Upper lobe of right lung (tissue), 1 donor: ENCODE measurements around the gene TEX12. TPM values are rescaled to one million over a fixed set of nuclear protein-coding genes. Genes with fewer than 3 reads are reported as not detected.

Experiments used
- ATAC-seq: fragments of 200-7000 bp; cut with Tn5 transposase; one replicate; pipeline ENCODE4 v1.9.1; 2020; ENCODE audit warnings: mild to moderate bottlenecking, moderate library complexity
- DNase-seq: peaks from one replicate; pipeline ENCODE4 v3.0.0-alpha.2; 2020
- H3K27ac ChIP-seq: fragments of 200-600 bp; one replicate; pipeline ENCODE4 v1.8.0; 2022
- H3K27me3 ChIP-seq: fragments of 200-600 bp; one replicate; pipeline ENCODE4 v1.8.0; 2022; ENCODE audit warnings: mild to moderate bottlenecking
- H3K36me3 ChIP-seq: fragments of 200-600 bp; one replicate; pipeline ENCODE4 v1.8.0; 2022
- H3K4me1 ChIP-seq: fragments of 200-600 bp; one replicate; pipeline ENCODE4 v1.8.0; 2022
- H3K4me3 ChIP-seq: fragments of 200-600 bp; one replicate; pipeline ENCODE4 v1.8.0; 2022; ENCODE audit warnings: mild to moderate bottlenecking
- H3K9me3 ChIP-seq: fragments of 200-600 bp; one replicate; pipeline ENCODE4 v1.8.0; 2022
- intact Hi-C: fragments of 100-400 bp; cut with DNase I; formaldehyde crosslinking; loops from one replicate; pipeline ENCODE4 v1.11.0; 2022
- total RNA-seq: library from RNA; stranded (reverse); fragmentation: NEBNext Ultra II Directional; extraction: Animal tissue kit (Norgen Biotek cat#: 25700); gene quantifications from one replicate; pipeline ENCODE4 v1.2.1, GENCODE V29; 2021
- TF ChIP-seq, protein P1 (sequence below): fragments of 200-600 bp; IDR thresholded peaks from one replicate; pipeline ENCODE4 v1.8.0; 2022; ENCODE audit warnings: antibody characterized with exemption
- donor health status: DM: no; HTN: yes; CAD: no; lungs with severe emphysema.

The TEX12 gene
- total RNA-seq, 1 donor from 2014 or later: not detected

GRCh38 chr11:112219476-112220232, 52.5 kb downstream of the TEX12 start:
- Histone ChIP-seq H3K27me3 (no peaks in the 10 kb centered on the region), H3K4me3 (no peak overlapping the region), H3K4me1 (peaks cover 9% of the 10 kb centered on the region), H3K36me3 (no peaks in the 10 kb centered on the region), H3K27ac (no peak overlapping the region), H3K9me3 (no peaks in the 10 kb centered on the region)
- TF ChIP-seq, protein P1, sequence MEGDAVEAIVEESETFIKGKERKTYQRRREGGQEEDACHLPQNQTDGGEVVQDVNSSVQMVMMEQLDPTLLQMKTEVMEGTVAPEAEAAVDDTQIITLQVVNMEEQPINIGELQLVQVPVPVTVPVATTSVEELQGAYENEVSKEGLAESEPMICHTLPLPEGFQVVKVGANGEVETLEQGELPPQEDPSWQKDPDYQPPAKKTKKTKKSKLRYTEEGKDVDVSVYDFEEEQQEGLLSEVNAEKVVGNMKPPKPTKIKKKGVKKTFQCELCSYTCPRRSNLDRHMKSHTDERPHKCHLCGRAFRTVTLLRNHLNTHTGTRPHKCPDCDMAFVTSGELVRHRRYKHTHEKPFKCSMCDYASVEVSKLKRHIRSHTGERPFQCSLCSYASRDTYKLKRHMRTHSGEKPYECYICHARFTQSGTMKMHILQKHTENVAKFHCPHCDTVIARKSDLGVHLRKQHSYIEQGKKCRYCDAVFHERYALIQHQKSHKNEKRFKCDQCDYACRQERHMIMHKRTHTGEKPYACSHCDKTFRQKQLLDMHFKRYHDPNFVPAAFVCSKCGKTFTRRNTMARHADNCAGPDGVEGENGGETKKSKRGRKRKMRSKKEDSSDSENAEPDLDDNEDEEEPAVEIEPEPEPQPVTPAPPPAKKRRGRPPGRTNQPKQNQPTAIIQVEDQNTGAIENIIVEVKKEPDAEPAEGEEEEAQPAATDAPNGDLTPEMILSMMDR: peak; percentile 83
- DNase-seq: no peak
- ATAC-seq: peak; percentile 97
- intact Hi-C loops: loop anchor here (2.0 kb wide), 1 partner anchor 61 kb away; no protein-coding TSS in a partner anchor

GRCh38 chr11:112221274-112221835, 54.2 kb downstream of the TEX12 start:
- H3K27ac ChIP-seq: peak overlapping the region; percentile 2
- no peak for ATAC-seq
- intact Hi-C loops: loop anchor here (2.0 kb wide), 1 partner anchor 59 kb away; no protein-coding TSS in a partner anchor
- TF ChIP-seq, protein P1: no peak
- DNase-seq: no peak
- H3K36me3 ChIP-seq: no peaks in the 10 kb centered on the region
- H3K9me3 ChIP-seq: no peaks in the 10 kb centered on the region
- peaks cover 9% of the 10 kb centered on the region for H3K4me1 ChIP-seq
- no peak overlapping the region for H3K4me3 ChIP-seq
- H3K27me3 ChIP-seq: no peaks in the 10 kb centered on the region

Other genes starting within 250 kb of the TEX12 start
- gene C11orf52, start 248.5 kb upstream of the TEX12 start, total RNA-seq: 9.8 TPM
- 15.2 TPM for gene DIXDC1, start 230.0 kb upstream of the TEX12 start, total RNA-seq
- 29.2 TPM for gene DLAT, start 142.0 kb upstream of the TEX12 start, total RNA-seq
- gene PIH1D2, start 93.4 kb upstream of the TEX12 start, total RNA-seq: 1.3 TPM
- 18.9 TPM for gene NKAPD1, start 93.1 kb upstream of the TEX12 start, total RNA-seq
- gene TIMM8B, start 80.6 kb upstream of the TEX12 start, total RNA-seq: 33.9 TPM
- 90.1 TPM for gene SDHD, start 80.5 kb upstream of the TEX12 start, total RNA-seq
- 49.9 TPM for gene IL18, start 3.3 kb upstream of the TEX12 start, total RNA-seq
- gene BCO2, start 8.1 kb downstream of the TEX12 start, total RNA-seq: 7.7 TPM
- gene PTS, start 59.1 kb downstream of the TEX12 start, total RNA-seq: 22.5 TPM
- gene PLET1, start 93.5 kb downstream of the TEX12 start, total RNA-seq: not detected